NCI-H82 treated with DMSO at 0.1 percent for 48 hours (cell line): Measurements from ENCODE around the gene GADD45A.
"Not testable (repeated sequence)": the region's sequence is repeated elsewhere in the genome, so short reads cannot be mapped to it uniquely, and the experiment has no call there.

ENCODE experiments used
- DNase-seq: peaks from one replicate; lab custom pipeline; 2025; ENCODE audit not compliant: unreplicated experiment; lab: John Stamatoyannopoulos, UW

GADD45A gene

GRCh38 chr1:67685067-67685557 lies at the start of gene GADD45A:
TSS of gene GADD45A (plus strand) at chr1:67685201. CDS start at chr1:67685495, 294 bp downstream.
- peak; percentile 98 for DNase-seq

GRCh38 chr1:67636146-67636545 lies 48.9 kb upstream of the GADD45A start:
- no peak for DNase-seq

- DNase-seq: no peak
Observed at GRCh38 chr1:67639361-67639760, 45.6 kb upstream of the GADD45A start.

GRCh38 chr1:67642629-67643028 lies 42.4 kb upstream of the GADD45A start:
- no peak for DNase-seq

GRCh38 chr1:67644566-67644965 lies 40.4 kb upstream of the GADD45A start:
- DNase-seq: no peak

- no peak for DNase-seq
Observed at GRCh38 chr1:67645495-67646144, 39.4 kb upstream of the GADD45A start.

- DNase-seq: peak; percentile 86
Observed at GRCh38 chr1:67646145-67647035, 38.6 kb upstream of the GADD45A start.

- peak; percentile 72 for DNase-seq
Observed at GRCh38 chr1:67647036-67647798, 37.8 kb upstream of the GADD45A start.

- DNase-seq: no peak
Observed at GRCh38 chr1:67647814-67648358, 37.1 kb upstream of the GADD45A start.

GRCh38 chr1:67648582-67649326 lies 36.2 kb upstream of the GADD45A start:
- DNase-seq: no peak

- no peak for DNase-seq
Observed at GRCh38 chr1:67650061-67650460, 34.9 kb upstream of the GADD45A start.

GRCh38 chr1:67651031-67651430 lies 34.0 kb upstream of the GADD45A start:
- DNase-seq: no peak

GRCh38 chr1:67652800-67653199 lies 32.2 kb upstream of the GADD45A start:
- no peak for DNase-seq

- no peak for DNase-seq
Observed at GRCh38 chr1:67653304-67653703, 31.7 kb upstream of the GADD45A start.

GRCh38 chr1:67655581-67655980 lies 29.4 kb upstream of the GADD45A start:
- DNase-seq: no peak

- not testable (repeated sequence) for DNase-seq
Observed at GRCh38 chr1:67657152-67657551, 27.8 kb upstream of the GADD45A start.

GRCh38 chr1:67659229-67659628 lies 25.8 kb upstream of the GADD45A start:
- DNase-seq: no peak

- DNase-seq: no peak
Observed at GRCh38 chr1:67662884-67663283, 22.1 kb upstream of the GADD45A start.

GRCh38 chr1:67664048-67664447 lies 21.0 kb upstream of the GADD45A start:
- DNase-seq: no peak

GRCh38 chr1:67665307-67665706 lies 19.7 kb upstream of the GADD45A start:
- not testable (repeated sequence) for DNase-seq
